HCT116 (cell line): ENCODE data around the gene SOCS3. TPM values are rescaled to one million over a fixed set of nuclear protein-coding genes. Genes with fewer than 3 reads are reported as not detected.

ENCODE experiments used
- CBX3 ChIP-seq: IDR thresholded peaks from 2 replicates; pipeline ENCODE4 v1.6.1; 2012; ENCODE audit warnings: low read depth
- EGR1 ChIP-seq: IDR thresholded peaks from 2 replicates; pipeline ENCODE4 v1.6.1; 2012; ENCODE audit warnings: low read depth
- EZH2phosphoT487 ChIP-seq: fragments of 200-600 bp; IDR thresholded peaks from 2 replicates; pipeline ENCODE4 v1.6.1; 2018; ENCODE audit warnings: antibody characterized with exemption, borderline replicate concordance
- RAD21 ChIP-seq: IDR thresholded peaks from 2 replicates; pipeline ENCODE4 v1.6.1; 2012; ENCODE audit warnings: low read depth, mild to moderate bottlenecking
- SP1 ChIP-seq: IDR thresholded peaks from 2 replicates; pipeline ENCODE4 v1.6.1; 2012; ENCODE audit warnings: low read depth
- YY1 ChIP-seq: IDR thresholded peaks from 2 replicates; pipeline ENCODE4 v1.6.1; 2011; ENCODE audit warnings: low read length, low read depth, moderate library complexity, mild to moderate bottlenecking; ENCODE audit not compliant: insufficient replicate concordance; ENCODE audit errors: extremely low read depth
- ZNF274 ChIP-seq: fragments of 200-500 bp; sonication (Bioruptor generic); IDR thresholded peaks from 2 replicates; pipeline ENCODE4 v1.6.1; 2014; ENCODE audit warnings: mild to moderate bottlenecking, low read depth, low read length, inconsistent platforms
- total RNA-seq: library from RNA; stranded (reverse); gene quantifications from one replicate; pipeline ENCODE4 v1.2.1, GENCODE V29; 2021; ENCODE audit not compliant: unreplicated experiment
- TF ChIP-seq, protein P1 (sequence below), 3 experiments: fragments of 200-600 bp in 1 of 3; sonication (generic) in 1 of 3; IDR thresholded peaks in 2 of 3; conservative IDR thresholded peaks in 1 of 3; 2 replicates each; pipeline ENCODE4 v1.5.1; 2012 to 2017; ENCODE audit warnings: low read depth in 2 of 3, low read length in 2 of 3, antibody characterized with exemption in 1 of 3, borderline replicate concordance in 1 of 3, control low read depth in 1 of 3, mild to moderate bottlenecking in 1 of 3, mixed read lengths in 1 of 3, mixed run types in 1 of 3, moderate library complexity in 1 of 3; ENCODE audit not compliant: insufficient read depth in 1 of 3
- TF ChIP-seq, protein P2 (sequence below): IDR thresholded peaks from 2 replicates; pipeline ENCODE4 v1.6.1; 2012; ENCODE audit warnings: low read depth

The SOCS3 gene
- total RNA-seq, 1 experiment from 2014 or later = 26.7 TPM

DNA sequence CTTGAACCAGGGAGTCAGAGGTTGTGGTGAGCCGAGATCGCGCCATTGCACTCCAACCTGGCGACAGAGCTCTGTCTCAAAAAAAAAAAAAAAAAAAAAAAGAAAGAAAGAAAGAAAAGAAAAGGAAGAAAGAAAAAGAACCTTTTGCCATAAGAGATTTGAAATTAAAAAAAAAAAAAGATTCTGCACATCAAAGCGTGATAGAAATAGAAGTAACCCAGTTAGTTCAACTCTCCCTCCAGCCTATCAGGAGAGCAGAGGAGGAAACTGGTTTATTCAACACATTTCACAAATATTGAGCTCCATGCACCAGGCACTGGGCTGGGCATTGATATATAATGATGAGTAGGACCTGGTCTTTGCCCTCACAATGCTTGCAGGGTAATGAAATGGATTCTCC, 2.4 kb upstream of the SOCS3 start (continued):
- TF ChIP-seq, protein P1, sequence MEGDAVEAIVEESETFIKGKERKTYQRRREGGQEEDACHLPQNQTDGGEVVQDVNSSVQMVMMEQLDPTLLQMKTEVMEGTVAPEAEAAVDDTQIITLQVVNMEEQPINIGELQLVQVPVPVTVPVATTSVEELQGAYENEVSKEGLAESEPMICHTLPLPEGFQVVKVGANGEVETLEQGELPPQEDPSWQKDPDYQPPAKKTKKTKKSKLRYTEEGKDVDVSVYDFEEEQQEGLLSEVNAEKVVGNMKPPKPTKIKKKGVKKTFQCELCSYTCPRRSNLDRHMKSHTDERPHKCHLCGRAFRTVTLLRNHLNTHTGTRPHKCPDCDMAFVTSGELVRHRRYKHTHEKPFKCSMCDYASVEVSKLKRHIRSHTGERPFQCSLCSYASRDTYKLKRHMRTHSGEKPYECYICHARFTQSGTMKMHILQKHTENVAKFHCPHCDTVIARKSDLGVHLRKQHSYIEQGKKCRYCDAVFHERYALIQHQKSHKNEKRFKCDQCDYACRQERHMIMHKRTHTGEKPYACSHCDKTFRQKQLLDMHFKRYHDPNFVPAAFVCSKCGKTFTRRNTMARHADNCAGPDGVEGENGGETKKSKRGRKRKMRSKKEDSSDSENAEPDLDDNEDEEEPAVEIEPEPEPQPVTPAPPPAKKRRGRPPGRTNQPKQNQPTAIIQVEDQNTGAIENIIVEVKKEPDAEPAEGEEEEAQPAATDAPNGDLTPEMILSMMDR (IDR thresholded peaks at IDR 0.05 in 2 of 3, conservative IDR thresholded peaks at IDR 0.05 in 1 of 3; ENCODE audit: borderline replicate concordance in 1 of 3, insufficient read depth in 1 of 3, low read depth in 2 of 3, low read length in 2 of 3) = no peak
- TF ChIP-seq EGR1 = no peak
- TF ChIP-seq, protein P2, sequence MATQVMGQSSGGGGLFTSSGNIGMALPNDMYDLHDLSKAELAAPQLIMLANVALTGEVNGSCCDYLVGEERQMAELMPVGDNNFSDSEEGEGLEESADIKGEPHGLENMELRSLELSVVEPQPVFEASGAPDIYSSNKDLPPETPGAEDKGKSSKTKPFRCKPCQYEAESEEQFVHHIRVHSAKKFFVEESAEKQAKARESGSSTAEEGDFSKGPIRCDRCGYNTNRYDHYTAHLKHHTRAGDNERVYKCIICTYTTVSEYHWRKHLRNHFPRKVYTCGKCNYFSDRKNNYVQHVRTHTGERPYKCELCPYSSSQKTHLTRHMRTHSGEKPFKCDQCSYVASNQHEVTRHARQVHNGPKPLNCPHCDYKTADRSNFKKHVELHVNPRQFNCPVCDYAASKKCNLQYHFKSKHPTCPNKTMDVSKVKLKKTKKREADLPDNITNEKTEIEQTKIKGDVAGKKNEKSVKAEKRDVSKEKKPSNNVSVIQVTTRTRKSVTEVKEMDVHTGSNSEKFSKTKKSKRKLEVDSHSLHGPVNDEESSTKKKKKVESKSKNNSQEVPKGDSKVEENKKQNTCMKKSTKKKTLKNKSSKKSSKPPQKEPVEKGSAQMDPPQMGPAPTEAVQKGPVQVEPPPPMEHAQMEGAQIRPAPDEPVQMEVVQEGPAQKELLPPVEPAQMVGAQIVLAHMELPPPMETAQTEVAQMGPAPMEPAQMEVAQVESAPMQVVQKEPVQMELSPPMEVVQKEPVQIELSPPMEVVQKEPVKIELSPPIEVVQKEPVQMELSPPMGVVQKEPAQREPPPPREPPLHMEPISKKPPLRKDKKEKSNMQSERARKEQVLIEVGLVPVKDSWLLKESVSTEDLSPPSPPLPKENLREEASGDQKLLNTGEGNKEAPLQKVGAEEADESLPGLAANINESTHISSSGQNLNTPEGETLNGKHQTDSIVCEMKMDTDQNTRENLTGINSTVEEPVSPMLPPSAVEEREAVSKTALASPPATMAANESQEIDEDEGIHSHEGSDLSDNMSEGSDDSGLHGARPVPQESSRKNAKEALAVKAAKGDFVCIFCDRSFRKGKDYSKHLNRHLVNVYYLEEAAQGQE = no peak
- no peak for TF ChIP-seq YY1
- TF ChIP-seq ZNF274 = no peak
- TF ChIP-seq EZH2phosphoT487 = no peak
- no peak for TF ChIP-seq SP1
- no peak for TF ChIP-seq CBX3
- no peak for TF ChIP-seq RAD21
